ENCODE results near the gene RBM5. TPM values are rescaled to one million over a fixed set of nuclear protein-coding genes. Genes with fewer than 3 reads are reported as not detected.

The RBM5 gene
- polyA plus RNA-seq, 3 donors: 250 to 390 (median 367) TPM

- no peak for DNase-seq
Observed at GRCh38 chr3:50156549-50157493, 68.1 kb downstream of the RBM5 start.

GRCh38 chr3:50157827-50158529 is 69.3 kb downstream of the RBM5 start:
- no peak for DNase-seq

- no peak for DNase-seq
Observed at GRCh38 chr3:50158530-50159146, 69.9 kb downstream of the RBM5 start.

GRCh38 chr3:50160561-50160983 is 71.9 kb downstream of the RBM5 start:
- DNase-seq: no peak

- DNase-seq: no peak
Observed at GRCh38 chr3:50161320-50161719, 72.6 kb downstream of the RBM5 start.

- DNase-seq: no peak
Observed at GRCh38 chr3:50162034-50162883, 73.5 kb downstream of the RBM5 start.

- no peak for DNase-seq
Observed at GRCh38 chr3:50163572-50164455, 75.1 kb downstream of the RBM5 start.

- DNase-seq: no peak
Observed at GRCh38 chr3:50164481-50164880, 75.8 kb downstream of the RBM5 start.

- no peak for DNase-seq
Observed at GRCh38 chr3:50164984-50165909, 76.5 kb downstream of the RBM5 start.

- no peak for DNase-seq
Observed at GRCh38 chr3:50165910-50166538, 77.3 kb downstream of the RBM5 start.

GRCh38 chr3:50166620-50167019 is 77.9 kb downstream of the RBM5 start:
- peak; percentile 95 for DNase-seq

- DNase-seq: no peak
Observed at GRCh38 chr3:50167069-50167840, 78.5 kb downstream of the RBM5 start.

- DNase-seq: no peak
Observed at GRCh38 chr3:50167841-50168209, 79.1 kb downstream of the RBM5 start.

GRCh38 chr3:50168388-50168787 is 79.7 kb downstream of the RBM5 start:
- no peak for DNase-seq
